GM12873 (cell line): Measurements from ENCODE around the gene VAT1L.

Experiments used
- CTCF ChIP-seq: IDR thresholded peaks from 2 replicates; pipeline ENCODE4 v1.5.1; 2012; ENCODE audit warnings: low read depth, mild to moderate bottlenecking, moderate library complexity, low read length, control low read depth; ENCODE audit not compliant: insufficient read depth; ENCODE audit errors: missing control alignments

Gene VAT1L

DNA sequence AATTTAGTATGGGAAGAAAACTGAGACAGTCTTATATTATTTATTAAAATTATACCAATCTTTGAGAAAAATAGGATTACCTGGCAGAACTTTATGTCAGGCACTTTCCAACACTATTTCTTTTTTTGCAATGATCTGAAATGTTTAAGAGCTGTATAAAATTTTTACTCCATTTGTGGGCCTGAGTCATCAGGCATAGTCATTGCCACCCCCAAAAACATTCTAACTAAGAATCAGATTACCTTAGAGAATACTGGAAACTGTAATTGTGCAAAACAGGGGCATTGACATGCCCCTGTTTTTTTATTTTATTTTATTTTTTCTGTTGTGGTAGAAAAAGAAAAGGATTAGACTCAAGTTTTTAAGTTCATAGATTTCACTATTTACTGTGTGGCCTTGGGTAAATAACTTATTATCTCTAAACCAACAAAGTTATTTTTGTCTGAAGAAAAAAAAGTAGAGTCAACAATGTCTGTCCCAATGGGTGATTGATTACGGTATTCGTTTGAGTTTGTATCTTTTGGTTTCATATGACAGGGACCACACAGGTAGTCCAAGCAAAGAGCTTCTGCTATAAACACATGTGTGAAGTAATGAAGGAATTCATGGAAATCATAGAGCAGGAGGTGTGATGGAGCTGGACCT, 24.6 kb downstream of the VAT1L start:
- no peak for TF ChIP-seq CTCF

- no peak for TF ChIP-seq CTCF
These were observed 27.9 kb downstream of the VAT1L start for GRCh38 chr16:77816293-77816692.

- TF ChIP-seq CTCF = no peak
These were observed 32.0 kb downstream of the VAT1L start for GRCh38 chr16:77820340-77820739.

DNA sequence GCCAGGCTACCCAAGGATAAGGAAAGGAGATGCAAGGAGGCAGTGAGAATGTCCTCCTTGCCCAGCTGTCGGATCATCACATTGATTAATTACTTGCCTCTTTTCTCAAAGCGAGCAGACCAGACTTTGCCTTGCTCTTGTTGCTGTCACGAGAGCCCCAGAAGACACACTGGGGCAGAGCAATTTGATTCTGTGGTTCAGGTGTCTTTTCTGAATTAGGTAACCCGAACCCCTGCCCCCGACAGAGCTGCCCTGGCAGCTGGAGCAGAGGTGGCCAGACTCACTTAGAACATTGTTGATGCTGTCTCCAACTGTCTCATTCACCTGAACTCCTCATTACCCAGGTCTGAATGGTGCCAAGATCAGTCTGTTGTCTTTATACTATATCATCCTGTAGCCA, 34.3 kb downstream of the VAT1L start:
- TF ChIP-seq CTCF = no peak

- no peak for TF ChIP-seq CTCF
These were observed 34.7 kb downstream of the VAT1L start for GRCh38 chr16:77823067-77823466.

DNA sequence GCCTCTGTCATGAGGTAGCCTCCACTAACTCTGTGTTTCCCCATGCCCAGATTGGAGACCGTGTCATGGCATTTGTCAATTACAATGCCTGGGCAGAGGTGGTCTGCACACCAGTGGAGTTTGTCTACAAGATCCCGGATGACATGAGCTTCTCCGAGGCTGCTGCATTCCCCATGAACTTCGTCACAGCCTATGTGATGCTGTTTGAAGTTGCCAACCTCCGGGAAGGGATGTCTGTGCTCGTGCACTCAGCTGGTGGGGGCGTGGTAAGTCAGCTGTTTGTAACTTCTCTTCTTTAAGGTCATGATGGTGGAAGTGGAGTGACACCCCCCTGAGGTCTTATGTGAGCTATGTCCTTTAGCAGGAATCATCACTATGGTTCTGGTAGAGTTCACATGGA, 36.8 kb downstream of the VAT1L start:
- TF ChIP-seq CTCF = no peak

DNA sequence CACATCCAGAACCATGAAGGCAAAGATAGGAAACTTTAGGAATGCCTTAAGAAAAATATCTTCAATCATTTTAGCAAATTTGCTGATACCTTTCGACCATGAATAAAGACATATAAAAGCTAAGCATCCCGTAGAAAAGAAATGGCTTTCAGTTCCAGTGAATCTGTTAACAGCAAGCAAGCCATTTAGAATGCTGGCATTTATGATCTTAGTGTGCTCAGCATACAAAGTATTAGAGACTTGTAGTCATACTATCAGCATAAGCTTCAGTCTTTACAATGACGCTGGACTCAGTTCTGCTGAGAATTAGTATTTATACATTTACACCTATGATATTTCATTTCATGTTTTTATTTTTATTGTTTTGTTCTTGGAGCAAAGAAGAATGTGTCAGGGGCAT, 38.7 kb downstream of the VAT1L start:
- TF ChIP-seq CTCF = no peak
